HG03135 (cell line): Measurements from ENCODE around the gene NXPH3.
"Not testable (repeated sequence)": the region's sequence is repeated elsewhere in the genome, so short reads cannot be mapped to it uniquely, and the experiment has no call there.

Source experiments
- ATAC-seq: cut with Tn5 transposase; IDR thresholded peaks from one replicate; pipeline ENCODE4 v1.9.1; 2021; ENCODE audit warnings: mild to moderate bottlenecking, moderate library complexity; ENCODE audit not compliant: unreplicated experiment

NXPH3 gene

GRCh38 chr17:49554694-49555494, 20.8 kb upstream of the NXPH3 start:
- ATAC-seq: no peak

GRCh38 chr17:49555495-49556222, 20.0 kb upstream of the NXPH3 start:
- ATAC-seq: no peak

- ATAC-seq: no peak
Measured at GRCh38 chr17:49556223-49556943, 19.3 kb upstream of the NXPH3 start.

GRCh38 chr17:49557312-49558024, 18.2 kb upstream of the NXPH3 start:
- ATAC-seq: no peak

- ATAC-seq: no peak
Measured at GRCh38 chr17:49564638-49565037, 11.0 kb upstream of the NXPH3 start.

GRCh38 chr17:49565948-49566491, 9.7 kb upstream of the NXPH3 start:
- no peak for ATAC-seq

- ATAC-seq: no peak
Measured at GRCh38 chr17:49566668-49567071, 9.0 kb upstream of the NXPH3 start.

- ATAC-seq: no peak
Measured at GRCh38 chr17:49567104-49567521, 8.6 kb upstream of the NXPH3 start.

GRCh38 chr17:49567871-49568694, 7.6 kb upstream of the NXPH3 start:
- peak; percentile 46 for ATAC-seq

GRCh38 chr17:49568695-49569047, 7.0 kb upstream of the NXPH3 start:
- ATAC-seq: not testable (repeated sequence)

- ATAC-seq: no peak
Measured at GRCh38 chr17:49570540-49571242, 5.0 kb upstream of the NXPH3 start.

- no peak for ATAC-seq
Measured at GRCh38 chr17:49571283-49571682, 4.4 kb upstream of the NXPH3 start.

- no peak for ATAC-seq
Measured at GRCh38 chr17:49571764-49572163, 3.9 kb upstream of the NXPH3 start.

GRCh38 chr17:49572226-49572625, 3.4 kb upstream of the NXPH3 start:
- ATAC-seq: no peak

- no peak for ATAC-seq
Measured at GRCh38 chr17:49572806-49573420, 2.8 kb upstream of the NXPH3 start.

- no peak for ATAC-seq
Measured at GRCh38 chr17:49573510-49574322, 2.0 kb upstream of the NXPH3 start.

- ATAC-seq: no peak
Measured at GRCh38 chr17:49574323-49574781, 1.3 kb upstream of the NXPH3 start.
